Activated CD8-positive, alpha-beta memory T cell treated with anti-CD3 and anti-CD28 coated beads for 24 hours (primary cell): ENCODE results near the gene ANTXRL.
"Not testable (repeated sequence)": the region's sequence is repeated elsewhere in the genome, so short reads cannot be mapped to it uniquely, and the experiment has no call there.

Source experiments
- DNase-seq: peaks from one replicate; pipeline ENCODE4 v3.0.0-alpha.2; 2020

The ANTXRL gene

DNA sequence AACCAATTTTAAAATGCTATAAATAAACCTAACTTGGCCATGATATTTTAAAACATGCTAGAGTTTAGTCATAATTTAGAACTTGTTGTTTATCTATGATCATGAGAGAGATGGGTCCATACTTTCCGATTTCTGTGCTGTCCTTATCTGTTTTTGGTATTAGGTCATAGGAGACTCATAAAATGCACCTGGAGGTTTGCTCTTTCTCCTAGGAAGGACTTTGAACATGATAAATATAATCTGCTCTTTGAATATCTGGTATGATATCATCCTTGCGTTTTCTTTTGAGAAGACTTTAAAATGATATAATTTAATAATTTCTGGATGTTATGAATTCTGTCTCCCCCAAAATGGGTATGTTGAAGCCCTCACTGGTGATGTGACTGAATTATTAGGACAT, 9.0 kb upstream of the ANTXRL start:
- DNase-seq, result no peak

GRCh38 chr10:46282421-46282831, 4.4 kb upstream of the ANTXRL start:
- DNase-seq, result not testable (repeated sequence)

GRCh38 chr10:46282842-46283574, 3.8 kb upstream of the ANTXRL start:
- DNase-seq, result peak; percentile 82

DNA sequence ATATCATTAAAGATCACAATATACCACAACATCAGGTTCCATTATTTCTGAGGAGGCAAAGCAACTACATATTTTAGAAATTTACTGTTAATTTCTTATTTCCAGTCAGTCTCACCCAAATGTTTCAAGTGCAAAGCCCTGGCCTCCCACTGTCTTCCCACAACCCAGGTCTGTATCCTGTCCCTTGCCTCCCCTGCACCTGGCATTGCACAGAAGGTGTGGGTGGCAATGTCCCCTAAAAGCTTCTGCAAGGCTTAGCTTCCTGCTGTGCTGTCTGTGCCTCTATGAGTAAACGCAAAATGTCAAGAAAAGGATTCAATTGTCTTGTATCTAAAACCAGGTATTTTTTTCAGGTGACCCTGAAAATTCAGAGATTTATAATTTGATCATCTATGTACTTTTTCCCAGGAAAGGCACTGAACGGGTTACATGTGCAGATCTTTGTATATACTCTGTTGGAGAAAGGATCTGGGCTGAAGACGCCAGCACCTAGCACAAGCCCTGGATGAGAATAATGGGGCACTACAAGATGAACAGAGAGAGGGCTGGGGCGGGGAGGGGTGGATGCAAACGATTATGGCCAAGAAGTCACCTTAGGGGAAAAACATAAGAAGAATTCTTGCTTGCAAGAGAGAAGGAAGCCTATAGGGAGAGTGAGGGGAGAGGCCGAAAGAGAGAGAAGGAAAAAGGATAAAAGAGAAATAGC, 3.1 kb upstream of the ANTXRL start:
- peak; percentile 52 for DNase-seq

GRCh38 chr10:46284286-46285229, 2.2 kb upstream of the ANTXRL start:
- DNase-seq, result peak; percentile 91

DNA sequence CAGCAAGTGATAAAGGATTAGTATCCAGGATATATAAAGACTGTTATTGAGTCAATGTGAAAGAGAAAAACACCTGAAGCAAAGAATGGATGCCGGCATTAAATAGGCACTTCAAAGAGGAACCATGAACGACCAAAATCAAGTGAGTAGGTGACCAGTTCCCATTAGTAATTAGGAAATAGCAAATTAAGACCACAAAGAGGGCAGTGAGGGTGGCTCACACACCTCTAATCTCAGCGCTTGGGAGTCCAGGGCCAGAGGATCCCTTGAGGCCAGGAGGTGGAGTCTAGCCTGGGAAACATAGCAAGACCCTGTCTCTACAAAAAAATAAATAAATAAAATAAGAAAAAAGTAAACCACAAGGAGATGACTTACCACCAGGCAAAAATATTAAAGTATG, 1.5 kb upstream of the ANTXRL start:
- no peak for DNase-seq

GRCh38 chr10:46285966-46286620, 704 bp upstream of the ANTXRL start:
- DNase-seq, result no peak

- DNase-seq, result no peak
Measured at GRCh38 chr10:46287846-46288477, 1.2 kb downstream of the ANTXRL start.

DNA sequence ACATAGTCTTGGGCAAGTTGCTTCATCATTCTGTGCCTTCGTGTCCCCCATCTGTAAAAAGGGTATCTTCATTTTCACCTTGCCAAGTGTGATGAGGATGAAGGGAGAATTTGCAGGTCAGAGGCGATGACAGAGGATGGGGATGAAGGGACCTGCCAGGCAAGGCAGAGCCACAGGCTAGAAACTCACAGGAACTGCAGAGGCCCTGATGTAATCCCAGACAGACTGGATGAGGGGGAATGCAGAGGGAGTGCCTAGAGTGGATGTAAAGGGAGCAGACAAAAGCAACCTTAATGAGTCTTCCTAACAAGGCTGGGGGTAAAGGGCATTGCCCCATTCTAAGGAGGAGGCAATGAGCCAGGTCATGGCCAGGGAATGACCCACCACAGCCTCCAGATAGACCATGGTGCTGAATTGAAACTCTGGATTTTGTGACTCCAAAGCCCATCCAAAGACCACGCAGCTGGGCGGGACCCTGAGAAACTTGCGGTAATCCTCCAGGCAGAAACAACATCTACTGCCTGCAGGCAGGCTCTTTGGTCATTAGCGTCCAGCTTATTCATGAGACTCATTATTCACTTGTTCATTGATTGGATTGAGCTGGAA, 1.9 kb downstream of the ANTXRL start:
- no peak for DNase-seq

GRCh38 chr10:46289209-46289810, 2.5 kb downstream of the ANTXRL start:
- no peak for DNase-seq

- no peak for DNase-seq
Measured at GRCh38 chr10:46290101-46290886, 3.5 kb downstream of the ANTXRL start.

DNA sequence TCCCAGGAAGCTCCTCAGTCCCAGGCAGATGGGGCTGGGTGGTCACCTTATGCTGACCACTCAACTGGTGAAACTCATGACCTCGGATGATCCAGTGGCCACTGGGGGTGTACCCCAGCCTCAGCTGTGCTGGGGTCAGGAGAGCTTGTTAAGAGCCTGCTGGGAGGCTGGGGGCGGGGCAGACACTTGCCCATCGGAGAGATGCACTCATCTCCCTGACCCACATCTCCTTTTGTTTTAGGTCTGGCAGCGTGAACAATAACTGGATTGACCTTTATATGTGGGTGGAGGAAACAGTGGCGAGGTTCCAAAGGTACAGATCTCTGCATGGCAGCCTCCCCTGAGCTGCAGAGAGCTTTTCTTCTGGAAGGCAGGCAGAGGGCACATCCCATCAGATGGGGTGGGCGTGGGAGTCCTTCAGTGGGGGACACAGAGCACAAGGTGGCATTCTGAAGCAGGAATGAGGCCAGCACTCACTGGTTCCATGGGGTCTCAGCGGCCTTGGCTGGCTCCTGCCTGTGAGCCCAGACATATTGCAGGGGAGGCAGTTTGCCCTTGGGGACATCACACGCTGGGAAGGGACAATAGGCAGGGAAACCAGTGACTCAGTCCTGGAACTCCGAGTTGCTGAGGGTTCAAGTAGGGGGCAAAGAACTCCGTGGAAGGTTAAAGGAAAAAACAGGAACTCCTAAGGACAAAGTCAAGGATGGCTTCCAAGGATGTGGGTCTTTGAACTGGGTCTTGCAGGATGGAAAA, 5.2 kb downstream of the ANTXRL start:
- no peak for DNase-seq

DNA sequence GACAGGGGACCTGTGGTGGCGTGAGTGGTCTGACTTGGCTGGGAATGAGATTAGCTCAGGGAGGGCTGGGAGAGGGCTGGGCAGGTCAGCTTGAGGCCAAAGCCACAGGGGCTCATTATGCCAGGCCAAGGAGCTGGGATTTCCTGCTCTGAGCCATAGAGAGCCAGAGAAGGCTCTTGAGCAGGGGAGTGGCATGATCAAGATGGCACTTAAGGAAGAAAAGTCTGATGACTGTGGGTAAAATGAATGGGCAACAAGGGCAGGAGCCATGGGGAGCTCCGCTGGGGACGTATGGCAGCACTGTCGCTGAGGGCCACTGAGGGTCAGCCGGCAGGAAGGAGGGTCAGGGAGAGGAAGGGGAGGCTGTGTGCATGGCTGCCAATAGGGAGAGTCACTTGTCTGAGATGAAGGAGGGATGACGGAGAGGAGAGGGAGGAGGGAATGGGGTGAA, 5.8 kb downstream of the ANTXRL start:
- DNase-seq, result no peak

- no peak for DNase-seq
Measured at GRCh38 chr10:46293228-46293627, 6.4 kb downstream of the ANTXRL start.

DNA sequence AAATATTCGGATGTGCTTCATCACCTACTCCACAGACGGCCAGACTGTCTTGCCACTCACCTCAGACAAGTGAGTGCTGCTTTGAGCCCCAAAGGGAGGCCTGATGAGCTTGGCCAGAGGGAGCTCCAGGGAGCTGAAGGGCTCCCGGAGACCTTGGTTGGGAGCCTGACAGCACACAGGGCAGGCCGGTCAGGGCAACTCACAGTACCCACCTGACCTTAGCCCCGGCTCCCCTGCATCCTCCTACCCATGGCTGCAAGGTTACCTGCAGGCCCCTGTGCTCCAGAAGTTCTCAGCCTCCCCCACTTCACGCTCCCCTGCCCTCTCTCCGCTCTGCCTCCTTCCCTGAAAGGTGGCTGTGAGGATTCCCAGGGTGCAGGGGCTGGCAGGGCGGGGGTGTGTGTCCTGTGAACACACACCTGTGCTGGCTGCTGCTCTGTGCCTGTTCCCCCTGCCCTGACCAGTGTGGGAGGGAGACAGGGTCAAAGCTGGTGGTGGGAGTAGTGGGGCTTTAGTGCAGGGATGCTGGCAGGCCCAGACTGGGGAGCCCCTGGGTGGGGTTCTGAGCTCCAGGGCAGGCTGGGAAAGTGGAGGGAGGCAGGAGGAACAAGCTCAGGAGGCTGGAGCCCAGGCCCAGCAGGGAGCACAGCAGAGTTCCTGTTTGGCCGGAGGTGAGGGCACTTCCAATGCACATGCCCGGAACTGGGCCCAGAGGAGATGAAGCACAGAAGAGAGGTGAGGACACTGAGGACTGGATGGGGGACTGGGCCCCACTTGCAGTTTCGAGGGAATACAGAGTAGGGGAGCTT, 7.2 kb downstream of the ANTXRL start:
- DNase-seq, result no peak

GRCh38 chr10:46294641-46295220, 7.9 kb downstream of the ANTXRL start:
- DNase-seq, result no peak

- not testable (repeated sequence) for DNase-seq
Measured at GRCh38 chr10:46295350-46296010, 8.7 kb downstream of the ANTXRL start.

DNA sequence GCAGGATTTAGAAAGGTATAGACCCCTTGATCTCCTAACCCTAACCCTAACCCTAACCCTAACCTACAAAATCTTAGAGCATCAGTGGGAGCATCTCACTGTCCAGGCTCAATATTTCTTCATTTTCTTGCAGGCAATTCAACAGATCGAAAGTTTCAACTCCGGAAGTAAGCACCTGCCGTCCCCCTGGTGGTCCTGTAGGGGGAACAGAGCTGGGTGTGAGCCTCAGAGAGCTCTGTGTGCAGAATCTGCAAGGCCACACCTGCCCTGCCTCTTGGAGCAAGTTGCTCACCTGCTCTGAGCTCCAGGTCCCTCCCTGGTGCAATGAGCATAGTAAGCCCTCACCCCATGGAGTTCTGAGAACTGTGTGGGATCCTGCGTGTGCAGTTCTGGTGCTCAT, 9.3 kb downstream of the ANTXRL start:
- DNase-seq, result not testable (repeated sequence)
